Gastrocnemius medialis (tissue), 4 donors: ENCODE measurements around the gene RAB14.

Experiments used
- CTCF ChIP-seq, 5 experiments: fragments of 450-650 bp in 3 of 5; fragments of 200-600 bp in 2 of 5; sonication (generic) in 2 of 5; IDR thresholded peaks in 4 of 5; conservative IDR thresholded peaks in 1 of 5; 1 replicate in 4 of 5; 2 replicates in 1 of 5; pipeline ENCODE4 v1.5.1; 2016 to 2019; ENCODE audit warnings: antibody characterized with exemption in 5 of 5, mild to moderate bottlenecking in 3 of 5, moderate library complexity in 3 of 5
- POLR2A ChIP-seq, 2 donors: fragments of 450-650 bp; IDR thresholded peaks; one replicate each; pipeline ENCODE4 v1.6.1; 2017; ENCODE audit warnings: antibody characterized with exemption in 2 of 2, mild to moderate bottlenecking in 2 of 2, moderate library complexity in 2 of 2

- TF ChIP-seq CTCF (IDR thresholded peaks at IDR 0.05 in 4 of 5, conservative IDR thresholded peaks at IDR 0.05 in 1 of 5) (no peak), POLR2A (IDR thresholded peaks at IDR 0.05) (no peak)
Measured at GRCh38 chr9:121226175-121226574, 24.5 kb upstream of the RAB14 start.
